Activated T-helper 1 cell treated with Interleukin-2 at 50 U/mL for 16 hours (primary cell): ENCODE measurements around the gene GAN.
"Not testable (repeated sequence)": the region's sequence is repeated elsewhere in the genome, so short reads cannot be mapped to it uniquely, and the experiment has no call there.

ENCODE experiments used
- DNase-seq: peaks from one replicate; pipeline ENCODE4 v3.0.0-alpha.2; 2020; ENCODE audit warnings: low read depth

Gene GAN

GRCh38 chr16:81307770-81308169, 7.0 kb upstream of the GAN start:
- no peak for DNase-seq

- DNase-seq, result no peak
These were observed 4.6 kb upstream of the GAN start for GRCh38 chr16:81310045-81310644.

DNA sequence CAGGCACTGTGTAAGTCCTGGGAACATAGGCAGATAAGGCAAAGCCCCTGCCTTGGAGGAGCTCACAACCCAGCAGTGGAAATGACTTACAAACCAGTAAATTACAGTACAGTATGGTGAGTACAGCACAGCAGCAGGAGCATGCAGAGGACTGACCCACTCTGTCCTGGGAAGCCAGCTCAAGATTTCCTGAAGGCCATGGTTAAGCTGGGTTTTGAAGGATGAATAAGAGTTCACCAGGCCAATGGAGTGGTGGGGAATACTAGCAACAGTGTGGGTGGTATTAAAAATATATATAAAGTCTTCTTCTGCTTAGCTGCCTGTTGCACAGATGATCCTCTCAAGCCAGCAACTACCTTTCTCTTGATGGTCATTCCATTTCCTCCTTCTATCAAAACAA, 3.0 kb upstream of the GAN start:
- DNase-seq, result no peak

GRCh38 chr16:81313701-81314602, 810 bp upstream of the GAN start:
- no peak for DNase-seq

GRCh38 chr16:81315271-81316175, 761 bp downstream of the GAN start:
- peak; percentile 15 for DNase-seq

- no peak for DNase-seq
These were observed 1.4 kb downstream of the GAN start for GRCh38 chr16:81316176-81316496.

DNA sequence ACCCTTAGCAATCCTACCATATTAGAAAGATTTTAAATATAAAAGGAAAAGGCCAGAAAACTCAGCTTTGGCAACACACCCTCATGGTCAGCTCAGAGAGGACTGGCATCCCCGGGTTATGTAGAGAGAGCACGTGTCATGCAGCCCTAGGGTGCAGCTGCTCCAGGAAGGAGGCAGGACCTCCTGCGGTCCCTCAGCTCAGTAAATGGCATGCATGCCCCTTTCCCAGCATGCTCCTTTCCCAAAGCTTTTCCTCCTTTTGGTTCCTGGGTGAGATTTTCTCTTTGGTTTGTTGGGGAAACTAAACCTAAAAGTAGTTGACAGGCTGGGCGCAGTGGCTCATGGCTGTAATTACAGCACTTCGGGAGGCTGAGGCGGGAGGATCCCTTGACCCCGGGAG, 3.9 kb downstream of the GAN start:
- DNase-seq, result no peak

- no peak for DNase-seq
These were observed 4.6 kb downstream of the GAN start for GRCh38 chr16:81319221-81319912.

GRCh38 chr16:81321039-81321438, 6.3 kb downstream of the GAN start:
- DNase-seq, result no peak

GRCh38 chr16:81321536-81321935, 6.8 kb downstream of the GAN start:
- DNase-seq, result no peak

DNA sequence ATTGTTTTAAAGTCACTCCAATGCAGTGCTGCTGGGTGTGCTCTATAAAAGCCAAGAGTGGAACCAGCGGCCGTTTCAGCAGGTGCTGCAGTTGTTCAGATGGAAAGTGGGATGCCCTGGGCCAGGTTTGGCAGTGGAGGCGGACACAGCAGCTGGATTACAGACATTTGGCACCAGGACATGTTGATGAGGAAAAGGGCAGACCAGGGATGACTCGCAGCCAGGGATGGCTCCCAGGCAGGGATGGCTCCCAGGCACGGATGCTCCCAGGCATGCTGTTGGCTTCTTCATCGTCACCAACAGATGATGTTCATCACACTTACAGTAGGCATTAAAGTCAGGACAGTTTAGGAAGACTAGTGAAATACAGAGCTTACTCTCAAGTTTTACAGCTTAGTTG, 10.0 kb downstream of the GAN start:
- no peak for DNase-seq

DNA sequence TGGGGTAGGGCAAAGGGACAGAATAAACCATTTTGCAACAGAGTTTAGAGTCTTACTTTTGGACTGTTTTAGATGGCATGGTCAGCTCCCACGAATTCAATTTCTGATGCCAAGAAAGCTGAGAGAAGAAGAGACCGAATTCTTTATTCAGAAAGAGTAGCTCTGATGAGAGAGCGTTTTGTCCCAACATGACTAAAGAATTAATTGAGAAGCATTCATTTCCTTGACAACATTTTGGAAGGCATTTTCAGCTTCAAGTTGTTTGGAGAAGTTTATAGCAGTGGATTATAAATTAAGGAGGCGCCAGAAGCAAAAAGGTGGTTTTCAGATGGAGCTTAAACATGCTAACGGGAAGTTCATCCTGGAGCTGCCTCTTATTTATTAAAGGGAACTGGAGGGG, 12.2 kb downstream of the GAN start:
- DNase-seq, result no peak

DNA sequence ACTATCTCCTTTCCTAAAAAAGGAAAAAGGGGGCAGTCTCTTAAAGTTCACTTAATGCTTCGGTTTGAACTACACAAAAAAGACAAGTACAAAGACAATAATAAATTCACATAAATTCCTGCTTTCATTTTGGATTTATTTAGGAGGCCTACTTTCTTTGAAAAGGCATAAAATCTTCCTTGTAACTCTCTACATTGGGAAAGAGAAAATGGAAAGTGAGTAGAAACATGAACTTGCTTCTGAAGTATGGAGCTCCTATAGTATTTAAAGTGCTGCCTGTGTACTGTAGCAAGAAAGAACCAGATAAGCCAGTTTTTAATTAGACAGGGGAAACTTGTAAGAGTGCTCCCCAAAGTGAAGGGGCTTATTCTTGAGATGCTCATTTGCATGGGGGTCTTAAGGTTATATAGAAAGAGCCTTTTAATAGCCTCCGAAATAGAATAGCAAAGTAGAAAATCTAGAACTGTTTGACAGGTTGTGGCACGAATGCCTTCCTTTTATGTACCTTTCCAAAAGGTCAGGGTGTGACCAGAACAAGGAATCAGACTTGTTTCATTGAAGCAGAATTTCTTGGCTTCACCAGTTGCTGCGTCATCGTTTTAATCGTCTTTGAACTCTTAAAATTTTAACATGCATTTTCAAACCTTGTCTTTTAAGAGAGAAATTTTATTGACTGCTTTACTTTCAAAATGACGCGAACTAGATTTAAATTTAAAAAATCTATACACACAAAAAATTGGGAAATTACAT, 12.9 kb downstream of the GAN start:
- DNase-seq, result no peak

- DNase-seq, result no peak
These were observed 15.2 kb downstream of the GAN start for GRCh38 chr16:81329947-81330346.

- DNase-seq, result no peak
These were observed 18.6 kb downstream of the GAN start for GRCh38 chr16:81333356-81333755.

DNA sequence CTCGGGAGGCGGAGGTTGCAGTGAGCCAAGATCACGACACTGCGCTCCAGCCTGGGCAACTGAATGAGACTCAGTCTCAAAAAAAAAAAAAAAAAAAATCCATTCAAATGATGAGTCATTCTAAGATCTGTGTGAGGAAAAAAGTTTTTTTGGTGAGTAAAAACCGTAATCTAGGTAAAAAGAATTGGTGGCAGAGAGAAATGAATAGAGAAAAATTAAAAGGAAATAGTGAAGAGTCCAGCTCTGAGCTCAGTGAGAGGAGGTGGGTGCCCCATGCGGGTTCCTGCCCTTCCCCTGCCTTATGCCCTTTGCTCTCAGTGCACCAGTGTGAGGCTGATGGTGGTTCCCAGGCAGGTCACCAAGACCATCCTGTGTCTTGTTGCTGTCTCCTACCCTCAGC, 20.9 kb downstream of the GAN start:
- no peak for DNase-seq

DNA sequence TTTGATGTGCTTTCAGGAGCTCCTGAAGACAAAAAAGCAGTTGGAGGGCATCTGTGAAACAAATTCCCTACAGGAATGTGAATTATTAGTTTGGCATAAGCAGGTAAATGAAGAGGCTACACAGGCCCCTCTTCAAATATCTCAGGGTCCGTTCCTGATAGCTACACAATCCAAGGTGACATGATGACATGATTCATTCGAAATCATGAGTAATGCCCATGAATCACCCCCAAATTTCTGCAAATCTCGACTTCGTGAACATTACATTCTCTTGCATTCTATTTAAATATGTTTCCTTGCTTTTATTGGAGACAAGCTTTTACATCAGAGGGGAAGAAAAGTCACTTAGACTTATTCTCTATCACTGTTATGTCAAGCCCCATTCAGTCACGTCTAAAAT, 22.3 kb downstream of the GAN start:
- no peak for DNase-seq

DNA sequence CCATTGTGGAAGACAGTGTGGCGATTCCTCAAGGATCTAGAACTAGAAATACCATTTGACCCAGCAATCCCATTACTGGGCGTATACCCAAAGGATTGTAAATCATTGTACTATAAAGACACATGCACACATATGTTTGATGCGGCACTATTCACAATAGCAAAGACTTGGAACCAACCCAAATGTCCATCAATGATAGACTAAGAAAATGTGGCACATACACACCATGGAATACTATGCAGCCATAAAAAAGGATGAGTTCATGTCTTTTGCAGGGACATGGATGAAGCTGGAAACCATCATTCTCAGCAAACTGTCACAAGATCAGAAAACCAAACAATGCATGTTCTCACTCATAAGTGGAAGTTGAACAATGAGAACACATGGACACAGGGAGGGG, 30.4 kb downstream of the GAN start:
- DNase-seq, result not testable (repeated sequence)

DNA sequence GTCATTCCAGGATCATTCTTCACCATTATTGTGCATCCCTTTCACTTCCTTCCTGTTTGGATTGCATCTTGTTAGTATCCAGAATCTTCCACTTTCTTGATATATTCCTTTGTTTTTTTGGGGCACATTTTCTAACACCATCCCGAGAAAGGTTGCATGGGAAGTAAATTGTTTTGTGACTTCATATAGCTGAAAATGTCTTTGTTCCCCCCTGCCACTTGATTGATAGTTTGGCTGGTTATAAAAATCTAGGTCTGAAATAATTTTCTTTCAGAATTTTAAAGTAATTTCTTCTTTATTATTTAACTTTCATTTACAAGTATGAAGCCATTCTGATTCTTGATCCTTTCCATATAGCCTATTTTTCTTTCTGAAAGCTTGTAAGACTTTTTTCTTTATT, 32.7 kb downstream of the GAN start:
- DNase-seq, result no peak

GRCh38 chr16:81349608-81350305, 35.0 kb downstream of the GAN start:
- no peak for DNase-seq

- DNase-seq, result no peak
These were observed 35.5 kb downstream of the GAN start for GRCh38 chr16:81350306-81350615.
